SIG-M5 (cell line): Measurements from ENCODE around the gene LRP2BP.
"Not testable (repeated sequence)": the region's sequence is repeated elsewhere in the genome, so short reads cannot be mapped to it uniquely, and the experiment has no call there.

Source experiments
- DNase-seq: peaks from one replicate; lab custom pipeline; 2025; lab: John Stamatoyannopoulos, UW

LRP2BP gene

GRCh38 chr4:185395956-185396723 lies 416 bp upstream of the LRP2BP start:
- peak; percentile 75 for DNase-seq

GRCh38 chr4:185394568-185395237 lies 1.0 kb downstream of the LRP2BP start:
- DNase-seq: no peak

GRCh38 chr4:185392156-185392555 lies 3.6 kb downstream of the LRP2BP start:
- DNase-seq: no peak

GRCh38 chr4:185390941-185391340 lies 4.8 kb downstream of the LRP2BP start:
- no peak for DNase-seq

GRCh38 chr4:185387957-185388356 lies 7.8 kb downstream of the LRP2BP start:
- DNase-seq: no peak

GRCh38 chr4:185384930-185385331 lies 10.8 kb downstream of the LRP2BP start:
- DNase-seq: no peak

GRCh38 chr4:185384061-185384460 lies 11.7 kb downstream of the LRP2BP start:
- DNase-seq: no peak

GRCh38 chr4:185383451-185383850 lies 12.3 kb downstream of the LRP2BP start:
- DNase-seq: no peak

GRCh38 chr4:185382754-185383153 lies 13.0 kb downstream of the LRP2BP start:
- DNase-seq: no peak

GRCh38 chr4:185381288-185382196 lies 14.2 kb downstream of the LRP2BP start:
- no peak for DNase-seq

GRCh38 chr4:185380320-185380719 lies 15.4 kb downstream of the LRP2BP start:
- DNase-seq: no peak

- DNase-seq: no peak
Observed at GRCh38 chr4:185379326-185380295, 16.1 kb downstream of the LRP2BP start.

GRCh38 chr4:185378264-185378663 lies 17.5 kb downstream of the LRP2BP start:
- no peak for DNase-seq

- DNase-seq: no peak
Observed at GRCh38 chr4:185374573-185374972, 21.2 kb downstream of the LRP2BP start.

- no peak for DNase-seq
Observed at GRCh38 chr4:185374027-185374426, 21.7 kb downstream of the LRP2BP start.

GRCh38 chr4:185371702-185372101 lies 24.0 kb downstream of the LRP2BP start:
- no peak for DNase-seq

- no peak for DNase-seq
Observed at GRCh38 chr4:185370268-185370949, 25.3 kb downstream of the LRP2BP start.

GRCh38 chr4:185369731-185370130 lies 26.0 kb downstream of the LRP2BP start:
- no peak for DNase-seq

GRCh38 chr4:185364886-185365285 lies 30.8 kb downstream of the LRP2BP start:
- DNase-seq: no peak

GRCh38 chr4:185363251-185363650 lies 32.5 kb downstream of the LRP2BP start:
- no peak for DNase-seq

- not testable (repeated sequence) for DNase-seq
Observed at GRCh38 chr4:185362570-185362969, 33.2 kb downstream of the LRP2BP start.
